Adipose tissue (tissue), 3 donors: ENCODE measurements around the gene LY6G6D. TPM values are rescaled to one million over a fixed set of nuclear protein-coding genes. Genes with fewer than 3 reads are reported as not detected.
A peak's percentile ranks its signal among the peaks of the same experiment; 100 is the strongest.

Experiments used
- H3K27ac ChIP-seq: one replicate; pipeline ENCODE4 v1.5.1; 2013; ENCODE audit warnings: low read depth, low read length
- WGBS, 3 donors: extraction: QIAGEN DNeasy Blood & Tissue Kit; methylation state at CpG; one replicate each; pipeline ENCODE4 v1.1.7; 2013; 5-methylcytosine and 5-hydroxymethylcytosine counted together
- polyA plus RNA-seq, 3 donors: library from polyadenylated mRNA; stranded (reverse); fragments of 200-250 nt; gene quantifications; one replicate each; pipeline ENCODE4 v1.2.3, GENCODE V29; 2013
- donor health status: healthy with polysubstance abuse.
- donor health status: Bipolar disorder and iron deficiency.
- donor health status: healthy.

The LY6G6D gene, protein sequence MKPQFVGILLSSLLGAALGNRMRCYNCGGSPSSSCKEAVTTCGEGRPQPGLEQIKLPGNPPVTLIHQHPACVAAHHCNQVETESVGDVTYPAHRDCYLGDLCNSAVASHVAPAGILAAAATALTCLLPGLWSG
- polyA plus RNA-seq = not detected

GRCh38 chr6:31715022-31715958 lies at the start of gene LY6G6D:
Gene LY6G6D (plus strand): TSS chr6:31715348. CDS start chr6:31715356, 8 bp downstream.
- 75 to 80% (median 76%) methylated on average over 16 of the region's 16 CpGs for WGBS, 3 donors
- H3K27ac ChIP-seq = no peak within 1 kb of the TSS

GRCh38 chr6:31665501-31666336 lies 49.4 kb upstream of the LY6G6D start, which contains the start of gene CSNK2B:
Gene CSNK2B (plus strand): TSS chr6:31666080. CDS start chr6:31666832, 752 bp downstream.
- 0% methylated on average over 62 to 63 of the region's 63 CpGs for WGBS, 3 donors
- peak within 1 kb of the TSS; percentile 79 for H3K27ac ChIP-seq

DNA sequence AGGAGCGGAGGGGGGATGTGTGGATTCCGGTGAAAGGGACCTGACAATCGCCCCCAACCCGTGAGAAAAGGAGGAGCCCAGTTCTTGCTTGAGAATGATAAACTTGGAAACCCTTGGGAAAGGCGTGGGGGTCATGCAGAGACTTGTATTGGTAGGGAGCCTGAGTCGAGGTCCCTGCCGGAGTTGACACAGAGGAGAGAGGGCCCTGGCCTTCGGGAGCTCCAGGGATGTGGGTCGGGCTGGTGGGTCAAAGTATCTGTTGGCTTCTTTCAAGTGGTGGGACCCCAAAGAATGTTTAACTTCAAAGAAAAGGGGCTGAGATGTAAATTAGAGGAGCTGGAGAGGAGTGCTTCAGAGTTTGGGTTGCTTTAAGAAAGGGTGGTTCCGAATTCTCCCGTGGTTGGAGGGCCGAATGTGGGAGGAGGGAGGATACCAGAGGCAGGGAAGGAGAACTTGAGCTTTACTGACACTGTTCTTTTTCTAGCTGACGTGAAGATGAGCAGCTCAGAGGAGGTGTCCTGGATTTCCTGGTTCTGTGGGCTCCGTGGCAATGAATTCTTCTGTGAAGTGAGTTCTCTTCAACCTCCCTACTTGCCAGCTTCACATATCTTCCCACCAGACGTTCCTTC lies 48.7 kb upstream of the LY6G6D start:
- WGBS, 3 donors = 2 to 3% (median 2%) methylated on average over 15 of the region's 15 CpGs
- H3K27ac ChIP-seq = no peak overlapping the region

- 83 to 88% (median 84%) methylated on average over 8 of the region's 8 CpGs for WGBS, 3 donors
- no peak within 1 kb of the TSS for H3K27ac ChIP-seq
These were observed 45.5 kb upstream of the LY6G6D start, which contains the start of gene LY6G5B for GRCh38 chr6:31669676-31670075. Gene LY6G5B (plus strand): TSS chr6:31669976. CDS start chr6:31670951, 975 bp downstream.

DNA sequence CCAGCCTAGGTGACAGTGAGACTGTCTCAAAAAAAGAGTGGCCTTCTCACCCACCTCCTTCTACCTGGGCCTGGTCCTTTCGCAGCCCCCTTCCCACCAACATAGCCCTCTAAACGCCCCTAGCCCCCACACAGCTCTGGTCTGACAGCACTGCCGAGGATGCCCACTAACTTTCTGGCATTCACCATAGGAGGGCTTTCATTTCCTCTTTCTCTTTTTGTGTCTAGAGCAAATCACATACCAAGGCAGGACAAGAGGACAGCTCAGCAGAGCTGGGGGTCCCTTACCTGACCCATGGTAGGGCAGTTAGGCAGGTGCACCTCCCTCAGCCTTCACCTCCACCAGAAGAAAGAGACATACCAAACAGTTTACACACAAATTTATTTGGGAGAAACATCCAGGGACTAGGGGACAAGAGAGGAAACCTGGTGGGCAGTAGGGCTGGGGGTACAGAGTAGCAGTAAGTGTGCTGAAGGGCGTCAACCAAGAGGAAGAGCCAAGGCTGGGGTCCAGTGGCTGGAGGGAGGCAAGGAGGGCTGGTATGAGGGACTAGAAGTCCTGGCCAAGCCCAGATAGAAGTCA lies 38.7 kb upstream of the LY6G6D start:
- WGBS, 3 donors = 78 to 89% (median 88%) methylated on average over 4 of the region's 4 CpGs
- no peak overlapping the region for H3K27ac ChIP-seq

DNA sequence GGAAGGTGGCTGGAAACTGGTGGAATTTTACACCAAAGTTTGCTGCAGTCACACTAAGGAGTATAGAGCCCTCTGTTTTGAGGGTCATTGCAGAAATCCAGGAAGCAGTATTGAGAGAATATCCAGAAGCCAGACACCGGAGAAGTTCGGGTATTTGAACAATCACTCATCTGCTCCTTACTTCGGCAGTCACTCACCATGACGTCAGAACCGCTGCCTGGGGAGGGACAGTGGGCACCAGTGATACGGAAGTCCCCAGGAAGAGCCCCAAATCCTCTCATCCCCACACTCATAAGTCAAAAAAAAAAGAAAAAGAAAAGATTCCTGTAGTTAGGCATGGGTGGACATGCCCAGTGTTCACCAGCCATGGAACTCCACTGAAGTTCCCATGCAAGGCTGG lies 38.2 kb upstream of the LY6G6D start:
- no peak overlapping the region for H3K27ac ChIP-seq
- 72 to 76% (median 73%) methylated on average over 6 of the region's 6 CpGs for WGBS, 3 donors

GRCh38 chr6:31677955-31678354 lies 37.2 kb upstream of the LY6G6D start:
- no peak overlapping the region for H3K27ac ChIP-seq
- 73 to 75% (median 74%) methylated on average over 8 of the region's 8 CpGs for WGBS, 3 donors

- WGBS, 3 donors = 12 to 14% (median 13%) methylated on average over 17 of the region's 17 CpGs
- no peak within 1 kb of the TSS for H3K27ac ChIP-seq
These were observed 34.7 kb upstream of the LY6G6D start, which contains the start of gene LY6G5C for GRCh38 chr6:31680226-31681134. Gene LY6G5C (minus strand): TSS chr6:31681067. CDS start chr6:31680373, 694 bp downstream.

- WGBS, 3 donors = 0 to 1% (median 1%) methylated on average over 36 to 40 of the region's 40 CpGs
- no peak overlapping the region for H3K27ac ChIP-seq
These were observed 33.9 kb upstream of the LY6G6D start for GRCh38 chr6:31681135-31681671.

DNA sequence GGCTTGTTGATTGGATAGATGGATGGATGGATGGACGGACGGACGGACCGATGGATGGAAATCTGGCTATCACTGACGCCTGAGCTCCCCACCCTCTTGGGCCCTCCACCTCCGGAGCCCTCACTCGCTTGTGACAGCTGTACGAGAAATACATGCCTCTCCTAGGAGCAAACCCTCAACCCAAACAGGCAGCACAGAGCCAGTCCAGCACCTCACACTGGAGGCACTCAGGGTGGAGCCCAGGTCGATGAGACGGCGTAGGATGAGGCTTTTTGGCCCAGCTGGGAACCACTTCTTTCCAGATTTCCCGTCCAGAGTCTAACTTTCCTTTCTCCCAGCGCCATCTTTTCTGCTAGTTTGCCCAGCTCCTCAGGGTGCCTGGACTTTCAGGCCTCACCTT lies 31.6 kb upstream of the LY6G6D start:
- no peak overlapping the region for H3K27ac ChIP-seq
- WGBS, 3 donors = 50 to 76% (median 74%) methylated on average over 13 of the region's 13 CpGs

DNA sequence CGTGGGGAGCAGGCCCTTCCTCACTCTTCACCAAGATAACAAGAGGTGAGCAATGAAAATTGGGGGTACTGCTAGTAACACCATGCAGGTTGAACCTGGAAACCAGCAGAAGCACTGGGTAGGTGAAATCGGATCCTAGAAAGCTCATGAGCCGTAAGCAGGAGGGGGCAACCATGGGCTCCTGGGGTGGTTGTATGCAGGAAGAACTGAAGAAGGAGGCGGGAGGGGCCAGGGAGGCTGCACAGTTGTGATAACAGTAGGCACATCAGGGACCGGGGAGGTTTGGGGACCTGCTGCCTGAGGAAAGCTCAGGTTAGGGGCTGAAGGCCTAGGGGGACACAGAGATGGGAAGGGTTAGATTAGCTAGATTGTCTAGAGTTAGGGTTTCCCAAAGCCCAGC lies 28.7 kb upstream of the LY6G6D start:
- 84 to 89% (median 87%) methylated on average over 5 of the region's 5 CpGs for WGBS, 3 donors
- H3K27ac ChIP-seq = no peak overlapping the region

DNA sequence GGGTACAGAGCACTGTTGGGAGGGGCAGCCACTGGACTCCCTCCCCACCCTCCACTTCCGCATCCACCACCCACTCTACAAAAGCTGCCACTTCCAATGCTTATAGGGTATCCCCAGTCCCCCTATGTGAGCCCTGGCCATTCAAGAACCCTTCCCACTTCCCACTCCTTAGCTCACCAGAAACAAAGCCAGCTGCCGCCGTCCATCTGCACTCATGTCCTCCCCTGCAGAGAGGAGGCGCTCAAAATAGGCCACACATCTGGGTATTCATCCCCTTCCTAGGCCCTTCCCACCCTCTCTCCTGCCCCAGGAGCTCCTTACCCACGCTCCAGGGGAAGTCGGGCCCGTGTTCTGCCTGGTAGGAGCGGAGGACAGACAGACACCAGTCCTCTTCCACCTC lies 27.8 kb upstream of the LY6G6D start:
- 88 to 92% (median 92%) methylated on average over 8 of the region's 8 CpGs for WGBS, 3 donors
- no peak overlapping the region for H3K27ac ChIP-seq

- no peak overlapping the region for H3K27ac ChIP-seq
- 78 to 86% (median 79%) methylated on average over 14 of the region's 14 CpGs for WGBS, 3 donors
These were observed 27.1 kb upstream of the LY6G6D start for GRCh38 chr6:31687860-31688693.

DNA sequence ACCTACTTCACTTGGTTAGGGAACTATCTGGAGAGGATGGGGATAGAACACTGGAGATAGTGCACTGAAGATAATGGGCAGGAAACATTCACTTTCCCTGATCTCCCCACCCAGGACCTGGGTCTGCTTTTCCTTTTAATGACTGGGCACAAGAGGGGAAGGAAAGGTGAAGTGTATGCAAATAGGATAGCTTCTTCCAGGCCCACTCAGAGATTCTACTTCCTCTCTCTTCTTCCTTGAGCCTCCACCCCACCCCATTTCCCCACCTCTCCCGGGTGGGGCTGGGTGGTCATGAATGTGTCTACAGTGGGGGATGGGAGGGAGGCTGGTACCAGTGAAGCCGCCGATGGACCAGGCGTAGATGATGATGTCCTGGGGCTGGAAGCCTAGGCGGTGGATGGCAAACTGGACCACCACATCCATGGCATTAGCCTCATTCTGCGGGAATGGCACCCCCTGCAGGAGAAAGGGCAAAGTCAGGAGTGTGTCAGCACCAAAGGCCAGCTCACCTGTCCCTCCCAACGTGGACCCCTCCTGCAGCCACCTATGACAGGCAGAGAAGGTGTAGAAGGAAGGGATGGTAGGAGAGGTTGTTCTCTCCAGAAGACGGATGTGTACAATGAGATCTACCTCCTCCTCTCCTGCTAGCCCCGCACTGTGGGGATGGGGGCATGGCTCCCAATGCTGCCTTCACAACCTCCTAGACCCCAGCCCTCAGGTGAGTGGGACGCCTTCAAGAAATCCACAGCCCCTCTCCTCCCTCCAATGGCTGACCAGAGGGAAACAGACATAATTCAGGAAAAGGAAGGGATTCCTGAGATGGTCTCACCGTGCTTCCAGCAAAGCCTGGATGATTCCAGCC lies 25.7 kb upstream of the LY6G6D start:
- 76 to 84% (median 77%) methylated on average over 11 of the region's 11 CpGs for WGBS, 3 donors
- H3K27ac ChIP-seq = no peak overlapping the region
